ENCODE results near the gene SDC3.

The SDC3 gene

GRCh38 chr1:30855686-30856259 lies 52.8 kb downstream of the SDC3 start:
- no peak overlapping the region for H3K4me3 ChIP-seq (ENCODE audit: low read depth, low read length)
- H3K9me3 ChIP-seq (ENCODE audit: control insufficient read depth, low read length): no peaks in the 10 kb centered on the region
- no peak overlapping the region for H3K27ac ChIP-seq
- no peak overlapping the region for H2AFZ ChIP-seq
- H3K36me3 ChIP-seq (ENCODE audit: control insufficient read depth, insufficient read depth, low read length): no peaks in the 10 kb centered on the region
- no peaks in the 10 kb centered on the region for H3K4me1 ChIP-seq
- H3K27me3 ChIP-seq (ENCODE audit: control insufficient read depth, insufficient read depth, low read length): no peaks in the 10 kb centered on the region
- no peak for TF ChIP-seq CTCF (IDR thresholded peaks at IDR 0.05)
- H3K79me2 ChIP-seq: no peaks in the 10 kb centered on the region
- no peak overlapping the region for H3K4me2 ChIP-seq (ENCODE audit: low read length)
- H3K9ac ChIP-seq: no peak overlapping the region

GRCh38 chr1:30853350-30853749 lies 55.2 kb downstream of the SDC3 start:
- Histone ChIP-seq H3K4me2 (ENCODE audit: low read length) (no peak overlapping the region), H3K4me1 (no peaks in the 10 kb centered on the region), H3K27ac (no peak overlapping the region), H3K9ac (no peak overlapping the region), H3K4me3 (ENCODE audit: low read depth, low read length) (no peak overlapping the region), H2AFZ (no peak overlapping the region), H3K27me3 (ENCODE audit: control insufficient read depth, insufficient read depth, low read length) (no peaks in the 10 kb centered on the region), H3K36me3 (ENCODE audit: control insufficient read depth, insufficient read depth, low read length) (no peaks in the 10 kb centered on the region), H3K79me2 (no peaks in the 10 kb centered on the region), H3K9me3 (ENCODE audit: control insufficient read depth, low read length) (no peaks in the 10 kb centered on the region)
- no peak for TF ChIP-seq CTCF (IDR thresholded peaks at IDR 0.05)

GRCh38 chr1:30852026-30852425 lies 56.5 kb downstream of the SDC3 start:
- Histone ChIP-seq H3K27ac (no peak overlapping the region), H3K4me1 (no peaks in the 10 kb centered on the region), H3K4me3 (ENCODE audit: low read depth, low read length) (no peak overlapping the region), H3K4me2 (ENCODE audit: low read length) (no peak overlapping the region), H3K27me3 (ENCODE audit: control insufficient read depth, insufficient read depth, low read length) (no peaks in the 10 kb centered on the region), H3K9me3 (ENCODE audit: control insufficient read depth, low read length) (no peaks in the 10 kb centered on the region), H3K9ac (no peak overlapping the region), H2AFZ (no peak overlapping the region), H3K36me3 (ENCODE audit: control insufficient read depth, insufficient read depth, low read length) (no peaks in the 10 kb centered on the region), H3K79me2 (no peaks in the 10 kb centered on the region)
- no peak for TF ChIP-seq CTCF (IDR thresholded peaks at IDR 0.05)

GRCh38 chr1:30851286-30851685 lies 57.3 kb downstream of the SDC3 start:
- no peak overlapping the region for H3K4me2 ChIP-seq (ENCODE audit: low read length)
- no peaks in the 10 kb centered on the region for H3K27me3 ChIP-seq (ENCODE audit: control insufficient read depth, insufficient read depth, low read length)
- no peaks in the 10 kb centered on the region for H3K79me2 ChIP-seq
- no peak overlapping the region for H2AFZ ChIP-seq
- no peak for TF ChIP-seq CTCF (IDR thresholded peaks at IDR 0.05)
- H3K9me3 ChIP-seq (ENCODE audit: control insufficient read depth, low read length): no peaks in the 10 kb centered on the region
- no peak overlapping the region for H3K27ac ChIP-seq
- H3K9ac ChIP-seq: no peak overlapping the region
- no peaks in the 10 kb centered on the region for H3K36me3 ChIP-seq (ENCODE audit: control insufficient read depth, insufficient read depth, low read length)
- no peaks in the 10 kb centered on the region for H3K4me1 ChIP-seq
- no peak overlapping the region for H3K4me3 ChIP-seq (ENCODE audit: low read depth, low read length)

- H3K4me2 ChIP-seq (ENCODE audit: low read length): no peak overlapping the region
- H2AFZ ChIP-seq: no peak overlapping the region
- no peak for TF ChIP-seq CTCF (IDR thresholded peaks at IDR 0.05)
- no peaks in the 10 kb centered on the region for H3K4me1 ChIP-seq
- H3K27ac ChIP-seq: no peak overlapping the region
- no peaks in the 10 kb centered on the region for H3K36me3 ChIP-seq (ENCODE audit: control insufficient read depth, insufficient read depth, low read length)
- H3K9ac ChIP-seq: no peak overlapping the region
- no peaks in the 10 kb centered on the region for H3K79me2 ChIP-seq
- no peaks in the 10 kb centered on the region for H3K9me3 ChIP-seq (ENCODE audit: control insufficient read depth, low read length)
- H3K27me3 ChIP-seq (ENCODE audit: control insufficient read depth, insufficient read depth, low read length): no peaks in the 10 kb centered on the region
- H3K4me3 ChIP-seq (ENCODE audit: low read depth, low read length): no peak overlapping the region
Observed at GRCh38 chr1:30850607-30851006, 58.0 kb downstream of the SDC3 start.

Measured in parathyroid adenoma (tissue), 2 donors.